Skeletal muscle cell (primary cell): ENCODE results near the gene ATP5F1D.

ENCODE experiments used
- DNase-seq: peaks from one replicate; pipeline ENCODE4 v3.0.0-alpha.2; 2010; ENCODE audit warnings: low read depth
- H3K4me3 ChIP-seq: 2 replicates; pipeline ENCODE4 v1.5.1; 2011; ENCODE audit warnings: low read depth, mild to moderate bottlenecking, control low read depth, low read length, moderate library complexity

The ATP5F1D gene

DNA sequence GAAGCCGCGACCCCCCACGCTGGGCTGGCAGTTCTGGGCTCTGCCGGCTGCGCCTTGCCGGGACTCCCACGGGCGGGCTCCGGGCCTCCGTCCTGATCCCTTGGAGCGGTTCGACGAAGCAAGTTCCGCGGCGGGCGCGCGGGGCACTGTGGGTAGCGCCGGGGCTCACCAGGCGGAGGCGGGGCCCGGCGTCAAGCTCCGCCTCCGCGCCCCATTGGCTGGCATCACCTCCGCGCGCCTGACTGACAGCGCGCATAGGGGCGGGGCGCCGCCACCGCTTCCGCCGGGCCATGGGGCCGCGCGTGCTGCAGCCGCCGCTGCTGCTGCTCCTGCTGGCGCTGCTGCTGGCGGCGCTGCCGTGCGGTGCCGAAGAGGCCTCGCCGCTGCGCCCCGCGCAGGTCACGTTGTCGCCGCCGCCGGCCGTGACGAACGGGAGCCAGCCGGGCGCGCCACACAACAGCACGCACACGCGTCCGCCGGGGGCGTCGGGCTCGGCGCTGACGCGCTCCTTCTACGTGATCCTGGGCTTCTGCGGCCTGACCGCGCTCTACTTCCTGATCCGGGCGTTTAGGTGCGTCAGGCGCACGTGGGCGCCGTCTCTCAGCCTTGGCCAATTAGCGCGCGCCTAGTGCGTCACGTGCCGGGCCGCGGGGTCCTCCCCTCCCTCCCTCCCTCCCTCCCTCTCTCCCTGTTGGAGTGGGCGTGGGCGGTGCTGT lies 33.9 kb downstream of the ATP5F1D start, which contains the start of gene FAM174C:
Gene FAM174C, plus strand, starts transcription at position 271 of the 716 bp plus-strand sequence. Its CDS starts 20 bp downstream, at position 291.
- peak; percentile 92 for DNase-seq
- peak within 1 kb of the TSS; percentile 75 for H3K4me3 ChIP-seq

DNA sequence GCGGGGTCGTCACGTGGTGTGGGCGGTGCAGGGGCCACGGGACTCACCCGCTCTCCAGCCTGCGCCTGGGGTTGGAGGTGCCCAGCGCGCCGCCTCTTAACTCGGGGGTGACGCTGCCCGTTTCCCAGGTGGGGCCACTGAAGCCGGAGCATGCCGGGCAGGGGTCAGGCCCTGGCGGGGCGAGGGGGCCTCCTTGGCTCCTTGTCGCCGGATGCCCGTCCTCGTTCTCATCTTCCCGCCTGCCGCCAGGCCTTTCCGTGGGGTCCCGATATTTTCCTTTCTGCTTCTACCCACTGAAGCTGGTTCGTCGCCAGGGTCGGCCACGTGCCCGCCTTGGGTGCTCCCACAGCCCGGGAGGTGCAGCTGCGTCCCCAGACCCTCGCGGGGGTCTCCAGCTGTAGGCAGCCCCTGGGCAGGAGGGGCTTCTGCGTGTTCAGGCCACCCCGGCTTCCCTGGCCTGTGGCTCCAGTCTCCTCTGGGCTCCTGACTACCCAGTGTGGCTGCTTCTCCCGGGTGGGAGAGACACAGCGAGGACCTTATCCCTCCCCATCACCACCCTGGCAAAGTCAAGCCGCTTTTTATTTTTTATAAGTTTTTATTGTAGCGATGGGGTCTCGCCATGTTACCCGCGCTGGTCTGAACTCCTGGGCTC lies 34.6 kb downstream of the ATP5F1D start:
- H3K4me3 ChIP-seq = peak overlapping the region; percentile 75
- DNase-seq = no peak

DNA sequence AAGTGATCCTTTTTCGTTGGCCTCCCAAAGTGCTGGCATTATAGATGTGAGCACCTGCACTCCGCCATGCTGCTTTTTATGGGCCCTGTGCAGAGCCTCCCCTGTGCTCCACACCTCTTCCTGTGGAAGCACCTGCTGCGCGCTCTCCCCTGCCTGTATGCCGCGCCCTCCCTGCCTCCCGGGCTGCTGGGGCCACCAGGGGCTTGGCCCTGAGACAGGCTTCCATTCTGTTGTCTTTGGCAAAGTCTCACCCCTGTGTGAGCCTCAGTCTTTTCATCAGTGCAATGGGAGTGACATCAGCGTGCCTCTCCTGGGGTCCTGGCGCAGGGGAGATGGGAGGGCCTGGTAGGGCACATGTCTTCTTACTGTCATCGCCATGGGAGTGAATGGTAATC lies 35.1 kb downstream of the ATP5F1D start:
- peak overlapping the region; percentile 75 for H3K4me3 ChIP-seq
- no peak for DNase-seq

DNA sequence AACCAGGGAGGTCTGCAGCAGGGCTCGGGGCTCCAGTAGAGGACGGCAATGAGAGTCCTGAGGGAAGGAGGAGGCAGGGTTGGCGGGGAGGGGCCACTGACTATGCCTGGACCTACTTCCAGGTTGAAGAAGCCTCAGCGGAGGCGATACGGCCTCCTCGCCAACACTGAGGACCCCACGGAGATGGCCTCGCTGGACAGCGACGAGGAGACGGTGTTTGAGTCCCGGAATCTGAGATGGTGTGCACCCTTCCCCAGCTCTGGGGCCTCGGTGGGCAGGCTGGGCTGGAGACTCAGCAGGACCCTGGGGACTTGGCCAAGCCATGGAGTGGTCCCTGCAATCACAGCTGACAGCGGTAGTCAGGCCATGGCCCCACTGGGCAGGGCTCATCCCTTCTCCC lies 35.5 kb downstream of the ATP5F1D start:
- H3K4me3 ChIP-seq = no peak overlapping the region
- DNase-seq = no peak

DNA sequence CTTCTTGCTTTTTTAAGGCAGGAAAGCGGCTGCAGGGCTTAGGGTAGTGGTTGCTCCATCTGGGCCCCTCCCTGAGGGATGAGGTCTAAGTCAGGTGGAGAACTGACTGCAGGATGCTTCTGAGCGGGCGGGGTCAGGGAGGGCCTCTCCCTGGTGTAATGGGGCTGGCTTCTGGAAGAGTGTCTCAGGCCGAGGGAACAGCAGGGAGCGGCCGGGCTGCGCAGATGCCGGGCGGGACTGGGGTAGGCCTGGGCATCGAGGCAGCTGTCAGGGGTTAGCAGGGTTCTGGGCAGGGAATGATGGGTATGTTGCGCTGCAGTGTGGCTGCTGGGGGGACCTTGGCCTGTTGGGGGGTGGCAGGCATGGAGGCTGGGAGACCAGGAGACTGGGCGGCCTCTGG lies 36.5 kb downstream of the ATP5F1D start:
- DNase-seq = no peak
- no peak overlapping the region for H3K4me3 ChIP-seq

DNA sequence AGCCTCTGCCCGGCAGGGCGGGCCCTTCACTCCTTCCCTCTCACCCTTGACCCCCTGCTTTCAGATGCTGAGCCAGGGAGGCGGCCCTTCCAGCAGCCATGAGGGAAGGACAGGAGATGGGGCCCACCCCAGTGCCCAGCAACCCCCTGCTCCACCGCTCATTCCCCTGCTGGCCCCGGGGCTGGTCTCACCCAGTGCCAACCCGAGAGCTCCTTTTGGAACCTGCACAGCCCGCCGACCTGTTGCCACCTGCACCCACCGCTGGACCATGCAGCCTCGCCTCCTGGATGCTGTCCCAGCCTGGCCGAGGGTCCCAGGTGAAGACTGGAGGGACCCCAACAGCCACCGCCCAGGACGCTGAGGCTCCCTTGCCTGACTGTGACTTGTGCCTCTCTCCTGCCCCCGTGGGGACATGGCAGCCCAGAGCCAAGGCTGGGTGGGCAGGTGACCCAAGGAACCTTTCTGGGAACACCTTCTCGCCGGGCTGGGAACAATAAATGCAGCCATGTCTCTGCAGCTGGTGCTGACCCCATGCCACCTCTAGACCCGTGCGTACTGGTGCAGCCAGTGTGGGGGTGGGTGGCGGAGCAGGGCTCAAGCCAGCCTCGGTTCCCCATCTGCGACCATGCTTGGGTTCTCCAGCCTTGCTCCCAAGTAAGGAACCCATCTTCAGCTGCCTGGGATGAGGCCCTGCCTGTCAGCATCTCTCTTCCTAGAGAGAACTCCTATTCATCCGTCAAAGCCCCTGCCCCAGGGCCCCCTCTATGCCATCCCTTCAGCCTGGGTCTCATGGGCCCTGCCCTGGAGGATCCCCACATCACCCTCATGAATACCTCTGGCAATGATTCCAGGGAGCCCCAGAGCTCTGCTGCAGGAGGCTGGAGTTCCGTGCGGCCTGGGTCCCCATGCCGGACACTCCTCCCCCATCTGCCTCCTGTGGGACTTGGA lies 37.4 kb downstream of the ATP5F1D start:
- H3K4me3 ChIP-seq = no peak overlapping the region
- DNase-seq = no peak

DNA sequence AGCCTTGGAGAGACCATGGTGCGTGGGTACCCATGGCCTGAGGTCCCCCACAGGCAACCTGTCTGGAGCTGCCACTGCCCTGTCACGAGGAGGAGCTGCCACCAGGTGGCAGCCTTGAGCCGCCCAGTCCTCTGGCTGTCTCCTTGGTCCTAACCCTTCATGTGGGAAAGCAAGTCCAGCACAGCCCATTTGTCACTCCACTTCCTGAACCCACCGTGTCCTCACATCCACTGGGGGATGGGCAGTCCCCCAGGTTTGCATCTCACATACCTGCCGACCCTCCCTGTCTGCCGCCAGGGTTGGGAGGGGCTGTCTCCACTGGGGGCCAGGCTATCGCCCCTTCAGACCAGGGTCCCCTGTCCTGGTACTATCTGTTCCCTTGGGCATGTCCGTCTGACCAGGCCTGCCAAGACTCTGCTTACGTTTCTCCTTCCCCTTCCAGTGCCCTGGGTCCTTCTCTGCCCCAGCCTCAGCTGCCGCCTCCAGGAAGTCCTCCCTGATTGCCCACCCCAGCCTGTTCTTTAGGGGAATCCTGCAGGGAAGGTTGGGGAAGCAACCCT lies 38.3 kb downstream of the ATP5F1D start:
- no peak for DNase-seq
- H3K4me3 ChIP-seq = no peak overlapping the region

DNA sequence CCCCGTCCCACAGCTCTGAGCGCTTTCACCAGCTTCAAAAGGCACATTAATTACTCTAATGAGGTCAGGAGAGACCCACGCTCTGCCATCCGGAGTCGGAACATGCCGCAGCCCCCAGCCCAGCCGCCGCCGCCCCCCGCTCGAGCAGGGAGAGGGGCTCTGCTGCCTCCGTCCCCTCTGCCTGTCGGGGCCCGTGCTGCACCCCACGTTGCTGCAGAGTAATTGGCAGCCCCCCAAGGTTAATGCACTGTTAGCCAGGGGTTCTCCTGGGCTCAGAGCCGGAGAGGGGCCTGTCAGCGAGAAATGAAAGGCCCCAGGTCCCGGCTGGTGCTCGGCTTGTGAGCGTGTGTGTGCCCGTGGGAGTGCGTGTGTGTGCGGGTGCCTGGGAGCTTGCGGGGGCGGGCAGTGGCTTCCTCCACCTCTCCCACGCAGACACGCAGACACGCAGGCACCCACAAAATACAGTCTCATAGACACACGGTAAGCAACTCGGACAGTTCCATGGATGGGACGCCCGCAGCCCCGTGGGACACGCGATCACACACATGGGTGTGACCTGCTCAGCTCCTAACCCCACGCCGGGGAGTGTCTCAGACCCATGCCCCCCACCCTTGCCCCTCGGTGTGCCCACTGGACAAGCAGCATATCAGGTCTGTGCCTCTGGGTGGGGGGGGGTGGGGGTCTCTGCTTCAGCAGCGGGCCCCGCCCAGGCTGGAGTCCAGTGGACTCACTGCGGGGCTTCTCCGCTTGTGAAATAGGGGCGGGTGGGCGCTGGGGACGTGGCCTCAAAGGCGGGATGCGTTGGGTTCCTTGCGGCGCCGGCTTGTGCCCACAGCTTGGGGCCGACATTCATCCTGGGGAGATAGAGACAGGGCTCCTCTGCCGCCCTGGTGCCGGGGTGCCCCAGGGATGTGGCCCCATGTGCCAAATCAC lies 39.4 kb downstream of the ATP5F1D start:
- no peak overlapping the region for H3K4me3 ChIP-seq

DNA sequence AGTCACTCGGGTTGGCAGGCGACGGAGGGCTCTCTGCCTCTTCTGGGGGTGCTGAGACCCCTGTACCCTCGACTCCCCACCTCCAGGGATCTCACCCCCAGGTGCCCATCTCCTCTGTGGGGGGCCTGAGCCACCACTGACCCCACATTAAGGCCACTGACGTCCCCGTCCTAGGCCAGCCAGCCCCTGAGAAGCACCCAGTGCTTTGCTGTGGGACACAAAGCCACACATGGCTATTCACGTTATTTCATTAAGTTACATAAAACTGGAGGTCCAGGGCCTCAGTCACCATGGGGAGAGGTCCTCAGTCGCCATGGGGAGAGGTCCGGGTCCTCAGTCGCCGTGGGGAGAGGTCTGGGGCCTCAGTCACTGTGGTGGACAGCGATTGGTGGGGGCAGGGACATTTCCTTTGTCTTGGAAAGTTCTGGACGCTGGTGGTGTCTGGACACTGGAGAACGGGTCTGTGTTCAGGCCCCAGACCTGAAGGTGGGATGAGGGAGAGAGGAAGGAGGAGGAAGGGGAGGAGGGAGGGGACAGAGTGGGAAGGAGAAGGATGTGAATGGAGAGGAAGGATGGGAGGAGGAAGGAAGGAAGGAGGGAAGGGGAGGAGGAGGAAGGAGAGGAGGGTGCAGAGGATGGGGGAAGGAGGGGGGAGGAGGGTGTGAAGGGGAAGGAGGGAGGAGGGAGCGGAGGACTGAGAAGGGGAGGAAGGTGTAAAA lies 40.2 kb downstream of the ATP5F1D start:
- DNase-seq = no peak
- no peak overlapping the region for H3K4me3 ChIP-seq

More for the DNA sequence above, 39.4 kb downstream of the ATP5F1D start:
- no peak for DNase-seq

DNA sequence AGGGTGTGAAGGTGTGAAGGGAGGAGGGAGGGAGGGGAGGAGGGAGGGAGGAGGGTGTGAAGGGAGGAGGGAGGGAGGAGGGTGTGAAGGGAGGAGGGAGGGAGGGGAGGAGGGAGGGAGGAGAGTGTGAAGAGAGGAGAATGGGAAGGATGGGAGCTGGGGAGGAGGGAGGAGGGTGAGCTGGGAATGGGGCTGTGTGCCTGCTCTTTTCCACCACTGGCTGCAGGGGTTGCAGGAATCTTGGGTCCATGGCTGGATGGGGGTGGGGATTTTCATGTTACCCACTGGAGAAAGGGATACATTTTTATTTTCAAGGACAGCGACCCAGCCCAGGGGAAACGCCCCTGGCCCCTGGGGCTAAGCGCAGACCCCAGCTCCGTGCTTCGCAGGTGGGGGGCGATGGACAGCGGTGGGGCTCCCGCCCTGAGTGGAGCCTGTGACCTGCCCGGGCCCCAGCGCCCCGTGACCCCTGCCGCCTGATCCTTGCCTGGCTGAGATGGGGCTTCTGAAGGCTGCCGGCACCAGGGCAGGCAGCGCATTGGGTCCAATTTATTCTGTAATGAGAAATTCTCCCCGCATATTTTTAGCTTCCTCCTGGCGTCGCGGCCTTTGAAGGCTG lies 41.1 kb downstream of the ATP5F1D start:
- no peak overlapping the region for H3K4me3 ChIP-seq
- no peak for DNase-seq

DNA sequence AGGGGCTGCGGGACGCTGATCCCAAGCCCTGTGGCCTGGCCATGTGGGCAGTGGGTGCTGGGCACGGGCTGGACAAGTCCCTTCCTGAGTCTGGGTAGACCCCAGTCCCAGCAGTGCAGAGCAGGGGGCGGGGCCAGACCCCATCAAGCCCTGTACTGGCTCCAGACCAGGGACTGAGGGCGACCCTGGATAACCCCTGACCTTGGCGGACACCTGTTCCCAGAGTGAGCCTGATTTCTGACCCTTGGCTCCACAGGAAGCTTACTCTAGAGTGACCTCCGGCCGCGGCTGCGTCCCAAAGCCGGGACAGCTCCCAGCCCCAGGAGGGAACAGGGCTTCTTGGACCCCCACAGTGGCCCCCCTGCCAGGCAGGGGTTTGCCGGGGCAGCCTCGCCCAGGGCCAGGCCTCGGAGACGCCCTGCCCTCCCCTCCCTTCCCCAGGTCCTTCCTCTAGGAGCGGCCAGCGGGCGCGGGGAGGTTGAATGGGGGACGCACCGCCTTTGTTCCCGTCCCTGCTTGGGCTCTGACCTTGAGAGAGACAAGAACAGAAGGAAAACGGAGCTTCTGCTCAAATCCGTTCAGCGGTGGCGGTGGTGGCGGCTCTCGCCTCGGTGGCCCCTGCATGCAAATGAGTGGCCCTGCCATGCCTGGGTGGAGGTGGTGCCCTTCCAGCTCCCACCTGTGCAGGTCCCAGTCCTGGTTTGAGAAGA lies 41.8 kb downstream of the ATP5F1D start:
- no peak overlapping the region for H3K4me3 ChIP-seq
- DNase-seq = no peak

DNA sequence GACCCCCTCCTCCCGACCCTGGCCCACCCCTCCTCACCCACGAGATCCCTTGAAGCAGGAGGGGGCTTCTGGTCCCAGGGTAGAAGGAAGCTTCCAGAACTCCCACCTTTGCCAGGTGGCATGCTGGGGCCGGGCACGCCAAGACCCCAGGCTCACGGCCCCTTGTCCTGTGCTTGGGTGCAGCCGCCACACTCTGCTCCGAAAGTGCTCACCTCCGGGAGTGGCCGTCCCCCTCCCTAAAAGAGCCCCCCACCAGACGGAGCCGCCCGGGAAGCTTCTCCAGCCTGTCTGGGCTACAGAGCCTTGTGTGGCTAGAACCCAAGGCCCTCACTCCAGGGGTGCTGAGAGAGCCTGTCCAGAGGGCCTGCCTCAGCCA lies 42.4 kb downstream of the ATP5F1D start:
- no peak for DNase-seq
- H3K4me3 ChIP-seq = no peak overlapping the region

DNA sequence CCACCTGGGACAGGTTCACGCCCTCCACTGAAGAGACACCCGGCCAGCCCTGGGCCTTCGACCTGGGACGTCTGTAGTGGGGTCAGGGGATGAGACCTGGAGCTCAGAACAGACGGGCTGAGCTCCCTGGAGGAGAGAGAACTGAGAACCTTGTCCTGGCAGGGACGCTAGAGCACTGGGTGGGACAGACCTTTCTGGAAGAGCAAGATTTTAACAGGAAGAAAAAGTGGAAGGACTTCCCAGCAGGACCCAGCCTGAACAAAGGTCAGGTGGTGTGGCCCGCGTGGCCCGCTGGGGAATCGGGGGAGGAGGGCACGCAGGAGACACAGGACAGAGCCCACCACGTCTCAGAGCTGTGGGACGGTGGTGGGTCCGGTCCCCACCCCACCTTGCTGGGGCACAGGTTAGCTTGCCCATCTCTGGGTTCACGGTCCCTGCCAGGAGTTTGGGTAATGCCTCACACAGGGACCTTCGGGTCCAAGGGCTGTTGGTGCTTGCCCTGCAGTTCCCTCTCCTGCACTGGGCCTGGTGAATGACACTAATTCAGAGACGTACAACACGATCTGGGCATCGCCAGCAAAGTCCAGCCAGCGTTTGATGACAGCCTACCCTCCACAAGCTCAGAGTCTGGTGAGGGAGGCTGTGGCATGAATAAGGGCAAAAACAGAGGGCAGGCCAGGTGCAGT lies 42.9 kb downstream of the ATP5F1D start:
- DNase-seq = no peak
- no peak overlapping the region for H3K4me3 ChIP-seq

DNA sequence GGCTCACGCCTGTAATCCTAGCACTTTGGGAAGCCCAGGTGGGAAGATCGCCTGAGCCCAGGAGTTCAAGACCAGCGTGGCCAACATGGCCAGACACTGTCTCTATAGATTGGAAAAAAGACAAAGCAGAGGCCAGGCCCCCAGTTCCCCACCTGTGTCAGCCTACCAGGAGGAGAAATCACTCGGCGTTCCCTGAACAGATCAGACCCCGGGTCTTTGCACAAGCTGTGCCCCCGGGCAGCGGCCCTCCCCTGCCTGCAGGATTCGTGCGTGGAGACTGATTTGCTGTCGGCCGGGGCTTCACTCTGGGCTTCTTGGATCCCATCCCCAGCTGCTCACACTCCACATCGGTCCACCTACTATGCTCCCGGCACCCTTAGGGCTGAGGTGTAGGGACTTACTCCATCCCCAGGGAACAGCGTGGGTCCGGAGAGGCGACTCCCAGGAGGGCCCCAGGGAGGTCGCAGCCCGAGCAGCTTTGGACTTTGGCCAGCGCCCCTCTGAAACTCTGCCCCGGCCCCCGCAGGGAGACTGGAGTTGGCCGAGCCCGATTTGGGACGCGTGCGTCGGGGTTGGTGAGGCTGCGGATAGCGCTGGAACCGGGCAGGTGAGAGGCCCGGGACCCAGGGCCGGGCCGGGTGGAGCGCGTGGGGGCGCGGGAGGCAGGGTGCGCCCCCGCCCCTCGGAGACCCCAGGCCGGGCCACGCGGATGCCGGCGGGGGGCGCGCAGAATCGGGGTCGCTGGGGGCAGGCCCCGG lies 43.6 kb downstream of the ATP5F1D start:
- no peak for DNase-seq
- no peak overlapping the region for H3K4me3 ChIP-seq

DNA sequence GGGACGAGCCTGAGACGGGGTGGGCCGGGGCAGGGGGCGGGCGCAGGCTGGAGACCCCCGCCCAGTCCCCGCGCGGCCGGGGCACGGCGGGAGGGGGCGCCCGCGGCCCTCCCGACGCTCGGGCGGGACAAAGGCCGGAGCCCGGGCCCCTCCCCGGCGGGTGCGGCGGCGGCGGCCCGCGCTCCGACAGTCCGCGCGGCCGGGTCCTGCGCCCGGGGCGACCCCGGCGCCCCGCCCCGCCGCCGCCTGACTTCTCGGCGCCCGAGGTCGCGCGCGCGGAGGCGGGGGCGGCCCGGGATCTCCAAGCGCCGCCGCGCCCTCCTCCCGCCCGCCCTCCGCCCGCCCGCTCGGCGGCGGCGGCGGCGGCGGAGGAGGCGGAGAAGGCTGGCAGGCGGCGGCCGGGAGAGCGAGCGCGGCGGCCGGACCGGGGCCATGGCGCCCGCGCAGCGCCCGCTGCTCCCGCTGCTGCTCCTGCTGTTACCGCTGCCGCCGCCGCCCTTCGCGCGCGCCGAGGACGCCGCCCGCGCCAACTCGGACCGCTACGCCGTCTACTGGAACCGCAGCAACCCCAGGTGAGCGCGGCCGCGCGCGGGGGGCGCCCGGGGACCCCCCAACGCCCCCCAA lies 44.3 kb downstream of the ATP5F1D start, which contains the start of gene EFNA2:
Gene EFNA2, plus strand, starts transcription at position 137 of the 624 bp plus-strand sequence. Its CDS starts 296 bp downstream, at position 433.
- peak within 1 kb of the TSS; percentile 26 for H3K4me3 ChIP-seq
- DNase-seq = no peak
